Head of caudate nucleus (tissue), 42 donors: Measurements from ENCODE around the gene AMN.

ENCODE experiments used
- DNase-seq, 42 donors: peaks; one replicate each; pipeline versions ENCODE4 v3.0.0 to v3.0.0-alpha.2; 2020 to 2021; ENCODE audit warnings: mixed read lengths in 7 of 42
- intact Hi-C: fragments of 100-400 bp; cut with DNase I; formaldehyde crosslinking; loops from one replicate; pipeline ENCODE4 v1.15.0; 2022

The AMN gene

GRCh38 chr14:102937331-102938175, 15.1 kb downstream of the AMN start:
- intact Hi-C loops = no loop called here
- DNase-seq = peak in 1 of 42 donors; percentile 17

DNA sequence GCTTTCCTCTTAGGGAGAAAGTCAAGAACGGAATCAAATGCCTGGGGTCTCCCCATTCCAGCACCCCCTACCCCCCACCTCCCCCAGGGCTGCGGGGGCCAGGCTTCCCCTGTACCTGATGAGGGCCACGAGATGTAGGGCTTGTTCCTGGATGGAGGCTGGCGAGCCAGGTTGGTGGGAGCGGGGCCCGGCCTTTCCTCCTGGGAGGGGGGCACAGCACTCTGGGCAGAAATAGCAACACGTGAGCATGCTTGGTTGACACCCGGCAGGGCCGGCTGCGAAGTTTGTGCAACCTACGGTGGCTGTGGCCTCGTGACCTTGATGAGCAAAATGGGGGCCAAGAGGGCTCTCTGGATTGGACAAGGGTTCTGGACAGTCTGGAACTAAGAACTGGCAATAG, 15.7 kb downstream of the AMN start:
- intact Hi-C loops = no loop called here

DNA sequence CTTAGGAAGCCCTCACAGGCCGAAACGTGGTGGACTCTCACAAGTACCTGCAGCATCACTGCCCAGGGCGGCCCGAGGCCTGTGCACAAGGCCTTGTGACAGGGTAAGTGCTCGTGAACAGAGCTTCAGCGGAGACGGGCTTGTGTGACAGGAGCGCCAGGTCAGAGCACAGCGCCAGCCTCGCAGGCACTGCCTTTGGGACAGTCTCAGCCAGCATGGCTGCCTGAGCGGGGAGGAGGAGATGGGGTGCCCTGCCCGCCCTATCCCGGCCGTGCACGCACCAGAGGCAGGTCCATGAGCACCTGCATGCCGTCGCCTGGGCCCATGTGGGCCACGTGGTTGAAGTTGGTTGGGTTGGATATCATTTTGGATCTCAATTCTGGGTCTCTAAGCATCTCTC, 16.9 kb downstream of the AMN start:
- DNase-seq = no peak
- intact Hi-C loops = no loop called here

More for the DNA sequence above, 15.7 kb downstream of the AMN start:
- DNase-seq = no peak

- no peak for DNase-seq
- intact Hi-C loops = loop anchor here (10.0 kb wide), 1 partner anchor 165 kb away; the partner anchor contains the start of gene TRAF3
Observed at GRCh38 chr14:102939820-102940561, 17.5 kb downstream of the AMN start.

GRCh38 chr14:102940729-102941362, 18.4 kb downstream of the AMN start:
- DNase-seq = peak in 29 of 42 donors; percentile 38 to 82 (median 58)
- intact Hi-C loops = loop anchor here (10.0 kb wide), 1 partner anchor 166 kb away; the partner anchor contains the start of gene TRAF3

- no peak for DNase-seq
- intact Hi-C loops = loop anchor here (10.0 kb wide), 1 partner anchor 167 kb away; the partner anchor contains the start of gene TRAF3
Observed at GRCh38 chr14:102941419-102942011, 19.1 kb downstream of the AMN start.

DNA sequence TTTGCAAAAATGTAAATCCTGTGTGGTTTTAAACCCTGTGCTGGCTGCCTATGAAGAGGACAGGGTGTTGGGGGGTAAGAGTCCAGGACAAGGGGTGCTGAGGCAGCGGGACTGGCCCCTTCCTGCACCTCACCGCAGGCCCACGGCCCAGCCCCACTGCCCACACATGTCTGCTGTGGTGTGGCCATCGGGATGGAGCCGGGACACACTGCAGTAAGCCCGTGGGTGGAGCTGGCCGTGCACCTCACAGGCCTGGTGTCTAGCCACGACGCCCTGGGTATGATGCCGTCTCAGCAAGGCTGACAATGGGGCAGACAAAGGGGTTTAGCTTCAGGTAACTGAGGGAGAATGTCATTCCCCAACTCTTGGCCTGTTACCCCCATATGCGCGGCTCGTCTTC, 19.6 kb downstream of the AMN start:
- no peak for DNase-seq
- intact Hi-C loops = loop anchor here (10.0 kb wide), 1 partner anchor 167 kb away; the partner anchor contains the start of gene TRAF3

DNA sequence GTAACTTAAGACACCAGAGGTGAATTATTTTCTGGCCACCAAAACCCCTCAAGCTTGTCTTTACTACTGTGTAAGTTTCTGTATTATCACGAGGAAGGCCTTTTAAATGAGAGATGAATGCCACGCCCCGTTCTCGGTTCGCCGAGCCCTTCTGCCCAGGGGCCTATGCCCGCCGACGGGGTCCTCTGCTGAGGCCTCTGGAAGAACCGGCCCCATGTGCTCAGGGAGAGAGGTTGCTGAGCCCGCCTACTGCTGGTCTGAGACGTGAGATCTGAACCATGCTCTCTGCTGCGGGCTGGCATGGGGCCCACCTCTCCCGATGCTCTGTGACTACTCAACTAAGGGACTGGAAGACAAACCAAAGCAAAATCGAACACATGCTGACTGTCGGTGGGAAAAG, 21.0 kb downstream of the AMN start:
- DNase-seq = no peak
- intact Hi-C loops = loop anchor here (10.0 kb wide), 1 partner anchor 169 kb away; the partner anchor contains the start of gene TRAF3

GRCh38 chr14:102943979-102944378, 21.5 kb downstream of the AMN start:
- intact Hi-C loops = loop anchor here (10.0 kb wide), 1 partner anchor 169 kb away; the partner anchor contains the start of gene TRAF3
- DNase-seq = no peak

DNA sequence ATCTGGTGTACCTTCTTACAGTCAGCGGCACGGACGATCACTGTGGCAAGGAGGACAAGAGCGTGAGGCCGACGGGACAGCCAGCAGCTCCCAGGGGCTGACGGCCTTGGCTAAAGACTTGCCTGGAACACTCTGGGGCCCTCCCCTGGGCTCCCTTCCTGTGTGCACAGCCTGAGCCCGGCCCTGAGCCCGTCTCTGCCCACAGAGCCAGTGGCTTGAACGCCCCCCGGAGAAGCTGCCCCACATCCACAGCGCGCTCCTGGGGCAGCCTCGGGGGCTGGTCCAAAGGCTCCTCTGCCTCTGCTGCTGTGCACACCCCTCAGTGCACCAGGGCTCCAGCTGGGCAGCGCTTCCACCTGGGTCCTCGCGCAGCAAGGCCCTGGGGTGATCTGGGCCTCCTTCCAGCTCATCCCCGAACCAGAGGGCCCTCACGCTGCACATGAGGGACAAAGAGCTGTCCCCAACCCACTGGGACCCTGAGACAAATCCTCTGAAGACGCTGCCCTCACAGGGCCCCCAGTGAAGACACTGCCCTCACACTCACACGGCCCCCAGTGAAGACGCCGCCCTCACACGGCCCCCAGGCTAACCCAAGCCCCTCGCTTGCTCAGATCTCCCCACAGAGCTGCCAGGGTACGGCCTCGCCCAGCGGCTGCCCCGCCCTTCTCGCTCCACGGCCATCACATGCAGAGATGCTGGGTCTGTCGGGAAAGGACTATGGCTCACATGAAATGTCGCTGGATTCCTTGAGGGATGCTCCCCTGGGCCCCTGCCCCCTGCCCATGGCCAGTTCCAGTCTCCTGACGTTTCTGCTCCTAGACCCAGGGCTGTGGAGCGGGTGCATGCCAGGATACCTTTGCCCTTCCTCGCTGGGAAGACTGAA, 22.2 kb downstream of the AMN start:
- intact Hi-C loops = loop anchor here (10.0 kb wide), 1 partner anchor 170 kb away; the partner anchor contains the start of gene TRAF3
- DNase-seq = no peak

DNA sequence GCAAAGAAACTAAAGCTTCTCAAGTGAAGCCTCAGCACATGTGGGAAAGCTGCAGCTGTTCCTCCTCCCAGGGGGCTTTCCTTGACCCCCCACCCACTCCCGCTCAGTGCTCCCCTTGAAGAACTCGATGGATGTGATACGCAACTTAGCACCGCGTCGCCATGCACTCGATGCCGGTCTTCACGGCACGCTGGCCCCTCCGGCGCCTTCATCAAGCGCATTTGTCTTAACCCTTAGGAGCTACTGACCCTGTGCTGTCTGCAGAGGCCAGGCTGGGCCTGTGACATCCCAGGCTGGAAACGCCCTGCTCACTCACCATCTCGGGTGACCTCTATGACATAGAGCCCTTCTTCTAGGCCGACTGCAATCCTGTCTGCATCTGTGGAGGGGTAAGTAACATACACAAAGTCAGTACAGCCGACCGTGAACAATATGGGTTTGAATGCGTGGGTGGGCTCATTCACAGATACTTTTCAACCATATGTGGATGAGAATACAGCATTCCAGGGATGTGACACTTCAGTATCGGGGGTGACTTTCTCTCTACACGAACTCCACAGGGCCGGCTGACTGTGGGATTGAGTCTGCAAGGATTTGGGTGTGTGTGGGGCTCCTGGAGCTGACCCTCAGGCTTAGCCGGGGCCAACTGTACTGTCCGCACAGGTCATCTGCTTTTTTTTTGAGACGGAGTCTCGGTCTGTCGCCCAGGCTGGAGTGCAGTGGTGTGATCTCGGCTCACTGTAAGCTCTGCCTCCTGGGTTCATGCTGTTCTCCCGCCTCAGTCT, 23.1 kb downstream of the AMN start:
- intact Hi-C loops = loop anchor here (10.0 kb wide), 1 partner anchor 171 kb away; the partner anchor contains the start of gene TRAF3
- DNase-seq = no peak

GRCh38 chr14:102947321-102948103, 25.0 kb downstream of the AMN start:
- no peak for DNase-seq
- intact Hi-C loops = loop anchor here (10.0 kb wide), 1 partner anchor 173 kb away; the partner anchor contains the start of gene TRAF3

DNA sequence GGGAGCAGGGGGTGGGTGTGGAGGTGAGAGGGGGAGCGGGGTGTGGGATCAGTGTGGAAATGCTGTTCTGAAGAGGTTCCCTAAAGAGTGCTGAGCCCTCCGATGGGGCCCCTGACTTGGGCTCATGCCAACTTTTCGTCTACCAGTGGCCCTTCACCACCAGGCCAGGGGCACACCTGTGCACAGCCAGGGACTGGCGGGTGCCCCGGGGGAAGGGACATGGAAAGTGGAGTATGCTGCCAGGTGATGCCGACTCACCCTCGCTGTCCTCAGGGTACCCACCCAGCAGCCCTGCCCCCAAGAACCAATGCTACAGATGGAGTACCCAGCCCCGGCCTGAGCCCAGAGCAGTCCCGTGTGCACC, 26.2 kb downstream of the AMN start:
- DNase-seq = no peak
- intact Hi-C loops = loop anchor here (10.0 kb wide), 1 partner anchor 174 kb away; the partner anchor contains the start of gene TRAF3

- intact Hi-C loops = loop anchor here (10.0 kb wide), 1 partner anchor 174 kb away; the partner anchor contains the start of gene TRAF3
- DNase-seq = peak in 19 of 42 donors; percentile 23 to 71 (median 45)
Observed at GRCh38 chr14:102949062-102949800, 26.8 kb downstream of the AMN start.

DNA sequence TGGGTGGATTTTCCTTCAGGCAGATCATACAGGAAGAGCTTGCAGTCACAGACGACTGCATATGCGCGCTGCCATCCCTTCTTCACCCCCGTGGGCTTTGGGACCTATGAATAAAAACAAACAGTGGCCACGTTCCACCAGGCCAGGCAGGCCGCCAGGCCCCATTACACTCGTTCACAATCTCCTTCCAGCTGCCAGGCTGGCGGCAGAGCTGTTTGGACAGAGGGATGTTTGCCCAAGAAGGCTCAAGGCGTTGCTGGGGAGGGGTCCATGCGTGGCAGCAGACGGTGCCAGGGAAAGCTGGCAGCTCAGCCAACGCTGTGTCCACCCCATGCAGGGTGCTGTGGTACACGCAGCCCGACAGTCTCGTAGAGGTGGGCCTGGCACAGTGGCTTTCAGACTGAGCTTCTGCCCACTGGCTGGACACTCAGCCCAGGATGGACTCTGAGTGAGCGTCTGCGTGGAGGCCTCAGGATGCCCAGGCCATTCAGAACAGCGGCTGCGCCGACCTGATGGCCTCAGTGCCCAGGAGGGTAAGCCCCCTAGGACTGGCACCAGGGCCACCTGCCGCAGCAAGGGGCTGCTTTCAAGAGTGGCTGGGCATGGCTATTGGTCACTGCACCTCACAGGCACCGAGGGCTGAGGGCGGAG, 27.5 kb downstream of the AMN start:
- intact Hi-C loops = loop anchor here (10.0 kb wide), 1 partner anchor 175 kb away; the partner anchor contains the start of gene TRAF3
- DNase-seq = peak; percentile 46 to 95 (median 84)
